Nephron progenitor cell (in vitro differentiated cells): Measurements from ENCODE around the gene TNS1.

Experiments used
- DNase-seq: peaks from one replicate; pipeline ENCODE4 v3.0.0; 2021
- H3K27ac Mint-ChIP-seq: 2 replicates; pipeline ENCODE4 v1.8.0; 2021; ENCODE audit warnings: mild to moderate bottlenecking, moderate library complexity, mixed read lengths
- H3K27me3 Mint-ChIP-seq: 2 replicates; pipeline ENCODE4 v1.8.0; 2021; ENCODE audit warnings: mild to moderate bottlenecking, low read depth, mixed read lengths; ENCODE audit not compliant: poor library complexity
- H3K36me3 Mint-ChIP-seq: 2 replicates; pipeline ENCODE4 v1.8.0; 2021; ENCODE audit warnings: low read depth, mixed read lengths
- H3K4me1 Mint-ChIP-seq: 2 replicates; pipeline ENCODE4 v1.8.0; 2021; ENCODE audit warnings: mixed read lengths
- H3K4me3 Mint-ChIP-seq: 2 replicates; pipeline ENCODE4 v1.8.0; 2021; ENCODE audit warnings: mild to moderate bottlenecking, moderate library complexity, mixed read lengths
- H3K9me3 Mint-ChIP-seq: 2 replicates; pipeline ENCODE4 v1.8.0; 2021; ENCODE audit warnings: mild to moderate bottlenecking, moderate library complexity, mixed read lengths
- TF ChIP-seq, protein P1 (sequence below): fragments of 200-600 bp; sonication (generic); IDR thresholded peaks from 2 replicates; pipeline ENCODE4 v1.5.0; 2021; ENCODE audit warnings: antibody characterized with exemption

The TNS1 gene

GRCh38 chr2:218024336-218024735 lies 21.5 kb upstream of the TNS1 start:
- Mint-ChIP-seq H3K4me3 (no peak overlapping the region), H3K9me3 (no peaks in the 10 kb centered on the region), H3K36me3 (no peaks in the 10 kb centered on the region), H3K27ac (no peak overlapping the region), H3K4me1 (peaks cover 73% of the 10 kb centered on the region), H3K27me3 (peaks cover 10% of the 10 kb centered on the region)
- DNase-seq = no peak
- TF ChIP-seq, protein P1, sequence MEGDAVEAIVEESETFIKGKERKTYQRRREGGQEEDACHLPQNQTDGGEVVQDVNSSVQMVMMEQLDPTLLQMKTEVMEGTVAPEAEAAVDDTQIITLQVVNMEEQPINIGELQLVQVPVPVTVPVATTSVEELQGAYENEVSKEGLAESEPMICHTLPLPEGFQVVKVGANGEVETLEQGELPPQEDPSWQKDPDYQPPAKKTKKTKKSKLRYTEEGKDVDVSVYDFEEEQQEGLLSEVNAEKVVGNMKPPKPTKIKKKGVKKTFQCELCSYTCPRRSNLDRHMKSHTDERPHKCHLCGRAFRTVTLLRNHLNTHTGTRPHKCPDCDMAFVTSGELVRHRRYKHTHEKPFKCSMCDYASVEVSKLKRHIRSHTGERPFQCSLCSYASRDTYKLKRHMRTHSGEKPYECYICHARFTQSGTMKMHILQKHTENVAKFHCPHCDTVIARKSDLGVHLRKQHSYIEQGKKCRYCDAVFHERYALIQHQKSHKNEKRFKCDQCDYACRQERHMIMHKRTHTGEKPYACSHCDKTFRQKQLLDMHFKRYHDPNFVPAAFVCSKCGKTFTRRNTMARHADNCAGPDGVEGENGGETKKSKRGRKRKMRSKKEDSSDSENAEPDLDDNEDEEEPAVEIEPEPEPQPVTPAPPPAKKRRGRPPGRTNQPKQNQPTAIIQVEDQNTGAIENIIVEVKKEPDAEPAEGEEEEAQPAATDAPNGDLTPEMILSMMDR = no peak

- DNase-seq = no peak
- H3K27ac Mint-ChIP-seq = no peak overlapping the region
These were observed 20.8 kb upstream of the TNS1 start for GRCh38 chr2:218023636-218024035.

GRCh38 chr2:218022851-218023530 lies 20.2 kb upstream of the TNS1 start:
- Mint-ChIP-seq H3K27ac (no peak overlapping the region), H3K36me3 (no peaks in the 10 kb centered on the region), H3K9me3 (no peaks in the 10 kb centered on the region), H3K4me1 (peaks cover 86% of the 10 kb centered on the region), H3K4me3 (no peak overlapping the region), H3K27me3 (peaks cover 10% of the 10 kb centered on the region)
- no peak for DNase-seq
- TF ChIP-seq, protein P1 = no peak

More at GRCh38 chr2:218023636-218024035, 20.8 kb upstream of the TNS1 start:
- H3K27me3 Mint-ChIP-seq = peaks cover 10% of the 10 kb centered on the region
- H3K36me3 Mint-ChIP-seq = no peaks in the 10 kb centered on the region
- H3K4me3 Mint-ChIP-seq = no peak overlapping the region
- no peaks in the 10 kb centered on the region for H3K9me3 Mint-ChIP-seq
- TF ChIP-seq, protein P1 = no peak
- H3K4me1 Mint-ChIP-seq = peaks cover 80% of the 10 kb centered on the region

- DNase-seq = no peak
- H3K4me3 Mint-ChIP-seq = no peak overlapping the region
- H3K27ac Mint-ChIP-seq = peak overlapping the region; percentile 90
- H3K36me3 Mint-ChIP-seq = no peaks in the 10 kb centered on the region
- H3K27me3 Mint-ChIP-seq = peaks cover 10% of the 10 kb centered on the region
- no peaks in the 10 kb centered on the region for H3K9me3 Mint-ChIP-seq
- TF ChIP-seq, protein P1 = no peak
- H3K4me1 Mint-ChIP-seq = peaks cover 90% of the 10 kb centered on the region
These were observed 19.5 kb upstream of the TNS1 start for GRCh38 chr2:218022131-218022850.

- Mint-ChIP-seq H3K27ac (peak overlapping the region; percentile 90), H3K36me3 (no peaks in the 10 kb centered on the region), H3K4me1 (peaks cover 87% of the 10 kb centered on the region), H3K4me3 (no peak overlapping the region), H3K27me3 (peaks cover 13% of the 10 kb centered on the region), H3K9me3 (no peaks in the 10 kb centered on the region)
- DNase-seq = no peak
- TF ChIP-seq, protein P1 = no peak
These were observed 18.8 kb upstream of the TNS1 start for GRCh38 chr2:218021536-218022071.
